ENCODE measurements around the gene CDK7. TPM values are rescaled to one million over a fixed set of nuclear protein-coding genes. Genes with fewer than 3 reads are reported as not detected.
"Not testable (repeated sequence)": the region's sequence is repeated elsewhere in the genome, so short reads cannot be mapped to it uniquely, and the experiment has no call there.

The CDK7 gene
- total RNA-seq, 2 donors from 2014 or later, result 9.2 to 23.4 TPM

GRCh38 chr5:69252437-69252836 is 17.8 kb downstream of the CDK7 start:
- ATAC-seq (ENCODE audit: insufficient number of reproducible peaks, low FRiP score, low read depth) (no peak), DNase-seq (ENCODE audit: low spot score) (no peak)
- H3K4me3 ChIP-seq, result no peak overlapping the region
- H3K27ac ChIP-seq, result no peak overlapping the region
- no peaks in the 10 kb centered on the region for H3K27me3 ChIP-seq (replicated peaks; ENCODE audit: insufficient read depth)
- no peaks in the 10 kb centered on the region for H3K9me3 ChIP-seq
- H3K4me1 ChIP-seq (ENCODE audit: control insufficient read depth in 1 of 2, low read depth in 2 of 2), result no peaks in the 10 kb centered on the region
- TF ChIP-seq CTCF (IDR thresholded peaks at IDR 0.05), result no peak
- peaks cover 6% of the 10 kb centered on the region for H3K36me3 ChIP-seq

- not testable (repeated sequence) for H3K9me3 ChIP-seq; H3K4me3 ChIP-seq; H3K27ac ChIP-seq; H3K4me1 ChIP-seq (ENCODE audit: control insufficient read depth in 1 of 2, low read depth in 2 of 2); DNase-seq (ENCODE audit: low spot score); ATAC-seq (ENCODE audit: insufficient number of reproducible peaks, low FRiP score, low read depth); H3K27me3 ChIP-seq (replicated peaks; ENCODE audit: insufficient read depth)
- peaks cover 22% of the 10 kb centered on the region for H3K36me3 ChIP-seq
Measured at GRCh38 chr5:69255940-69256339, 21.3 kb downstream of the CDK7 start.

GRCh38 chr5:69257577-69257976 is 22.9 kb downstream of the CDK7 start:
- Histone ChIP-seq H3K4me1 (ENCODE audit: control insufficient read depth in 1 of 2, low read depth in 2 of 2) (no peaks in the 10 kb centered on the region), H3K9me3 (no peaks in the 10 kb centered on the region), H3K27me3 (replicated peaks; ENCODE audit: insufficient read depth) (no peaks in the 10 kb centered on the region), H3K4me3 (no peak overlapping the region), H3K36me3 (peaks cover 29% of the 10 kb centered on the region), H3K27ac (no peak overlapping the region)
- DNase-seq (ENCODE audit: low spot score) (no peak), ATAC-seq (ENCODE audit: insufficient number of reproducible peaks, low FRiP score, low read depth) (no peak)
- TF ChIP-seq CTCF (IDR thresholded peaks at IDR 0.05), result no peak

- no peaks in the 10 kb centered on the region for H3K27me3 ChIP-seq (replicated peaks; ENCODE audit: insufficient read depth)
- DNase-seq (ENCODE audit: low spot score) (no peak), ATAC-seq (ENCODE audit: insufficient number of reproducible peaks, low FRiP score, low read depth) (no peak)
- no peaks in the 10 kb centered on the region for H3K9me3 ChIP-seq
- H3K36me3 ChIP-seq, result peaks cover 29% of the 10 kb centered on the region
- H3K27ac ChIP-seq, result no peak overlapping the region
- no peak for TF ChIP-seq CTCF (IDR thresholded peaks at IDR 0.05)
- no peaks in the 10 kb centered on the region for H3K4me1 ChIP-seq (ENCODE audit: control insufficient read depth in 1 of 2, low read depth in 2 of 2)
- H3K4me3 ChIP-seq, result no peak overlapping the region
Measured at GRCh38 chr5:69261034-69261433, 26.3 kb downstream of the CDK7 start.

- H3K4me1 ChIP-seq (ENCODE audit: control insufficient read depth in 1 of 2, low read depth in 2 of 2), result no peaks in the 10 kb centered on the region
- H3K27me3 ChIP-seq (replicated peaks; ENCODE audit: insufficient read depth), result no peaks in the 10 kb centered on the region
- no peak overlapping the region for H3K27ac ChIP-seq
- no peak for TF ChIP-seq CTCF (IDR thresholded peaks at IDR 0.05)
- ATAC-seq (ENCODE audit: insufficient number of reproducible peaks, low FRiP score, low read depth) (no peak), DNase-seq (ENCODE audit: low spot score) (no peak)
- no peak overlapping the region for H3K4me3 ChIP-seq
- peaks cover 30% of the 10 kb centered on the region for H3K36me3 ChIP-seq
- no peaks in the 10 kb centered on the region for H3K9me3 ChIP-seq
Measured at GRCh38 chr5:69265931-69266330, 31.2 kb downstream of the CDK7 start.

- H3K9me3 ChIP-seq, result no peaks in the 10 kb centered on the region
- no peaks in the 10 kb centered on the region for H3K27me3 ChIP-seq (replicated peaks; ENCODE audit: insufficient read depth)
- peaks cover 23% of the 10 kb centered on the region for H3K36me3 ChIP-seq
- H3K27ac ChIP-seq, result no peak overlapping the region
- TF ChIP-seq CTCF (IDR thresholded peaks at IDR 0.05), result no peak
- no peak overlapping the region for H3K4me3 ChIP-seq
- no peaks in the 10 kb centered on the region for H3K4me1 ChIP-seq (ENCODE audit: control insufficient read depth in 1 of 2, low read depth in 2 of 2)
- no peak for ATAC-seq (ENCODE audit: insufficient number of reproducible peaks, low FRiP score, low read depth)
- no peak for DNase-seq (ENCODE audit: low spot score)
Measured at GRCh38 chr5:69268899-69269298, 34.2 kb downstream of the CDK7 start.

All from thoracic aorta (tissue), 2 donors.